NT2/D1 (cell line): ENCODE results near the gene DDX24.

Experiments used
- DNase-seq: peaks from one replicate; pipeline ENCODE4 v3.0.0-alpha.2; 2011; ENCODE audit warnings: low read depth, low spot score
- H3K27me3 ChIP-seq: 2 replicates; pipeline ENCODE4 v1.6.0; 2011; ENCODE audit warnings: mild to moderate bottlenecking; ENCODE audit not compliant: insufficient read length, insufficient read depth
- H3K36me3 ChIP-seq: 2 replicates; pipeline ENCODE4 v1.6.1; 2011; ENCODE audit warnings: mild to moderate bottlenecking, low read length, mixed read lengths; ENCODE audit not compliant: insufficient read depth, insufficient read length
- H3K4me1 ChIP-seq: 2 replicates; pipeline ENCODE4 v1.5.1; 2011; ENCODE audit not compliant: insufficient read depth, insufficient read length
- H3K4me3 ChIP-seq: 2 replicates; pipeline ENCODE4 v1.5.1; 2011; ENCODE audit warnings: low read depth; ENCODE audit not compliant: insufficient read length
- H3K9ac ChIP-seq: 2 replicates; pipeline ENCODE4 v1.6.0; 2011; ENCODE audit warnings: low read depth; ENCODE audit not compliant: insufficient read length
- H3K9me3 ChIP-seq: 2 replicates; pipeline ENCODE4 v1.5.1; 2011; ENCODE audit warnings: mild to moderate bottlenecking, low read length; ENCODE audit not compliant: insufficient read depth
- SUZ12 ChIP-seq: IDR thresholded peaks from 2 replicates; pipeline ENCODE4 v1.6.1; 2011; ENCODE audit not compliant: insufficient read length, insufficient read depth; ENCODE audit errors: extremely low read depth
- YY1 ChIP-seq: IDR thresholded peaks from 2 replicates; pipeline ENCODE4 v1.6.1; 2011; ENCODE audit not compliant: insufficient read length, insufficient read depth
- ZNF274 ChIP-seq: IDR thresholded peaks from 2 replicates; pipeline ENCODE4 v1.6.1; 2011; ENCODE audit warnings: mild to moderate bottlenecking, low read depth, low read length

Gene DDX24

DNA sequence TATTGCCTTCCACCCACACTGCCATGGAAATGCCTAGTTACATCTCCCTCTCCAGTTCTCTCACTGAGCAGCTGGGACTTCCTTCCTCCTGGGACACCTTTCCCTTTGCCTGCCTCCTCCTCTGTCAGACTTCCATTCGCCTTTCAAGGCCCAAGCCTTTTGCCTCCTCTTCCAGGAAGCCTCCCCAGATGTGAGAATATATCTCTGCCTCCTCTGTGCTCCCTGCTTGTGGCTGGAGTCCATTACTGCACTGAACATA lies 45.3 kb upstream of the DDX24 start:
- no peak for DNase-seq
- Histone ChIP-seq H3K36me3 (peaks cover 11% of the 10 kb centered on the region), H3K9ac (no peak overlapping the region), H3K9me3 (no peaks in the 10 kb centered on the region), H3K4me1 (peaks cover 2% of the 10 kb centered on the region), H3K4me3 (no peak overlapping the region), H3K27me3 (no peaks in the 10 kb centered on the region)
- TF ChIP-seq SUZ12, result no peak
- no peak for TF ChIP-seq YY1
- TF ChIP-seq ZNF274, result no peak

DNA sequence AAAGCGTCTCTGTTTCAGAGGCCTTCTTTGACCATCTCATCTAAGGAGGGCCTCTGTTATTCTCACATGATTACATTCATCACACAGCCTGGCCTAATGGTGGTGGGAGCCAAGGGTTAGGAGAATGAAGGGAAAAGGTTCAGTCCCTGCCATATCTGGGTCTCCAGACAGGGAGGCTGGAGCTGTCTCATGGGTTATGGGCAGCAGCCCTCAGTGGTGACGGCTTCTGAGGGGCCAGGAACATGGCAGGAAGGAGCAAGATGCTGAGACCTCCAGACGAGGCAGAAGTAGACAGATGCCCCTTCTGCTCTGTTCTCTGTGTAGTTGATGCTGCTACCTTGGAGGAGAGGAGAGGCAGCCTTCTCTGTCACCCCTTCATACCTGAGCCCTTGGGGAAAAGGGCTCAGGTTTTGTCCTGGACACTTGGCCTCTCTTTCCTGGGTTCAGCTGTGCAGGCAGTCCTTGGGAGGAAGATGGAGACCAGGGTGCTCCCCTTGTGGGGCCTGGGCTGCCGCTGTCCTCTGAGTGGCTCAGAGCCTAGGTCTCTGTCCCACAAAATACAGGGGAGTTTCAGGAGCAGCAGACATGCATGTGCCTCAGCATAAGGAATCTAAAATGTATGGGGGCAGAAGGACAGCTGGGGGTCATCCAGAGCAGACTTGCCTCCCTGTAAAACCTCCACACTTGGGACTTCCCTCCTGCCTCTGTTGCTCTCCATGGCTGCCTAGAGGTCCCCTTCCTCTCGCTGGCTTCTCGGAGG lies 44.8 kb upstream of the DDX24 start:
- Histone ChIP-seq H3K27me3 (no peaks in the 10 kb centered on the region), H3K9me3 (no peaks in the 10 kb centered on the region), H3K4me3 (no peak overlapping the region), H3K36me3 (peaks cover 11% of the 10 kb centered on the region), H3K9ac (no peak overlapping the region), H3K4me1 (peaks cover 2% of the 10 kb centered on the region)
- TF ChIP-seq ZNF274, result no peak
- TF ChIP-seq YY1, result no peak
- no peak for TF ChIP-seq SUZ12
- no peak for DNase-seq

DNA sequence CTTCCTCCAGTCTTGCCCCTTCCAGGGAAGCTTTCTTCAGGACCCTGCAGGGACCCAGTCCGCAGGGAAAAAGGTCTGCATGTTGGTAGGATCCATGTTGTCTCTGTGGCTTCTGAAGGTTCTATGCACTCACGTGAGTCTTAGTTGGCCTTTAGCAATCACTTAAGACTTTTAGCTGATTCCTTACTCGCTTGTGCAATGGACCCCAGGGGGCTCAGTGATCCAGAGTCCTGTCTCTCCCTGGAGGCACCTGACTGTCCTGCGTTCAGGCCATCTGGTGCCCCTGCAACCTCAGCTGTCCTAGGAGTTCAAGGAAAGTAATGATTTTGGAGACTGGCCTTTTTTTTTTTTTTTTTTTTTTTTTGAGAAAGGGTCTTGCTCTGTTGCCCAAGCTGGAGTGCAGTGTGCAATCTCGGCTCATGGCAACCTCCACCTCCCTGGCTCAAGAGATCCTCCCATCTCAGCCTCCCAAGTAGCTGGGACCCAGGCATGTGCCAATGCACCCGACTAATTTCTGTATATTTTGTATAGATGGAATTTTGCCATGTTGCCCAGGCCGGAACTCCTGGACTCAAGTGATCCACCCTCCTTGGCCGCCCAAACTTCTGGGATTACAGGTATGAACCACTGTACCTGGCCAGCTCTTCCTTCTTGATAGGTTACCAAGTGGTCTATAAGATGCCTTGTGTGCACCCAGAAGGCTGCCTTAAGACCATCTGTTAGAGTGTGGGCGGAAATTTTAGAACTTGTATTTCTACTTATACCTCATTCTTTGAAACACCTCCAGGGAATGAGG lies 43.8 kb upstream of the DDX24 start:
- TF ChIP-seq YY1 (no peak), SUZ12 (no peak), ZNF274 (no peak)

DNA sequence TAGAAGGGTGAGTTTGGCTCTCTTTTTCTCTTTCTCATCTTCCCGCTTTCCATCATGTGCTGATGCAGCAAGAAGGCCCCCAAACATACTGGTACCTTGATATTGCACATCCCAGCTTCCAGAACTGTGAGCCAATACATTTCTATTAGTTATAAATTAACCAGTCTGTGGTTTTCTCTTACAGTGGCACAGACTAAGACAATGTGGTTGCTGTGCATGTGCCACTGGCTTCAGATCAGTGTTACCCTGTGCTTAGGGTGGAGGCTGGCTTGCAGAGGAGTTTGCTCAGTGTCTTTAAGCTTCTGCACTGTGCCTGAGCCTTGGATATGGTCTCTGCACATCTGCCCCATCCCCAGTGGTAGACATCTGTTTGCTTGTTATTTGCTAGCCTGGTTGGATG lies 42.9 kb upstream of the DDX24 start:
- Histone ChIP-seq H3K9ac (no peak overlapping the region), H3K4me1 (peaks cover 2% of the 10 kb centered on the region), H3K36me3 (peaks cover 11% of the 10 kb centered on the region), H3K4me3 (no peak overlapping the region), H3K9me3 (peaks cover 3% of the 10 kb centered on the region; the same call in 1 of the 2 replicates), H3K27me3 (no peaks in the 10 kb centered on the region)
- TF ChIP-seq SUZ12, result no peak
- TF ChIP-seq ZNF274, result no peak
- TF ChIP-seq YY1, result no peak
- no peak for DNase-seq

More for the DNA sequence above, 43.8 kb upstream of the DDX24 start:
- peaks cover 2% of the 10 kb centered on the region for H3K4me1 ChIP-seq
- no peak overlapping the region for H3K9ac ChIP-seq
- H3K27me3 ChIP-seq, result no peaks in the 10 kb centered on the region
- H3K9me3 ChIP-seq, result peaks cover 3% of the 10 kb centered on the region; the same call in 1 of the 2 replicates
- H3K36me3 ChIP-seq, result peaks cover 11% of the 10 kb centered on the region
- H3K4me3 ChIP-seq, result no peak overlapping the region
- DNase-seq, result no peak

DNA sequence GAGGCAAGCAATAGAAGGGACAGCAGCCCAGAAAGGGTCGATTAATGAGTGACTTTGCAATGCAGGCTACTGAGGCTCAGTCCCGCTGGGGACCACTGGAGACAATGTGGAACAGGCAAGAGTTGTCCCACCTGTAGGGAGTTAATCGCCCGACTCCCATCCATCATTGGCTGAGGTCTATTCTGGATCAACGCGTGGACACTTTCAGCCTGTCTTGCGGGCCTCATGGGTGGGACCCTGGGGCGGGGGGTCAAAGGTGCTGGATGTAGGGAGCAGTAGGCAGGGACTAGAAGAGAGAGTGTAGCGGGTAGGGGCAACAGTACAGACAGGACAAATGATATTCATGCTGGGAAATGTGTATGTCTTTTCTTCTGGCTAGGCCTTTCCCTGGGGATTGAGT lies 42.3 kb upstream of the DDX24 start:
- DNase-seq, result no peak
- H3K9ac ChIP-seq, result no peak overlapping the region
- peaks cover 11% of the 10 kb centered on the region for H3K36me3 ChIP-seq
- H3K9me3 ChIP-seq, result peaks cover 3% of the 10 kb centered on the region; the same call in 1 of the 2 replicates
- TF ChIP-seq YY1 (no peak), ZNF274 (no peak), SUZ12 (no peak)
- H3K4me3 ChIP-seq, result no peak overlapping the region
- no peaks in the 10 kb centered on the region for H3K27me3 ChIP-seq
- no peaks in the 10 kb centered on the region for H3K4me1 ChIP-seq

DNA sequence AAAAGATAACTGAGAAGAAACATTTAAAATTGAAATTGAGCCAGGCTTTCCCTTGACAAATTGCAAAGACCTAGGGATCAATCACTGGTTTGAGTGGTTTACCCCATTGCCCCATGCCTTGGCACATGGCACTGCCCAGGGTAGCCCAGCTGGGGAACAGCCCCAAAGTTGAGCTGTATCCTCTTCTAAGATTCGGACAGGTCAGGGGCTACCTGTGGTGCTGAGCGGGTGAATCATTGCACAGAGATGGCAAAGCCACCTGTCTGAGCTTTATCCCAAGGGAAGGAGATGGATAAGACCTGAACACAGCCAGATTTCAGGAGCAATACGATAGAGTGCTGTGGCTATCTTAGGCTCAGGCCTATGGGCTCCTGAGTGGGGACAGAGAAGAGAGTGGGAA lies 41.4 kb upstream of the DDX24 start:
- Histone ChIP-seq H3K27me3 (no peaks in the 10 kb centered on the region), H3K4me3 (no peak overlapping the region), H3K36me3 (peaks cover 7% of the 10 kb centered on the region), H3K9ac (no peak overlapping the region), H3K4me1 (no peaks in the 10 kb centered on the region), H3K9me3 (peaks cover 3% of the 10 kb centered on the region; the same call in 1 of the 2 replicates)
- no peak for TF ChIP-seq YY1
- no peak for TF ChIP-seq SUZ12
- no peak for TF ChIP-seq ZNF274
- no peak for DNase-seq

DNA sequence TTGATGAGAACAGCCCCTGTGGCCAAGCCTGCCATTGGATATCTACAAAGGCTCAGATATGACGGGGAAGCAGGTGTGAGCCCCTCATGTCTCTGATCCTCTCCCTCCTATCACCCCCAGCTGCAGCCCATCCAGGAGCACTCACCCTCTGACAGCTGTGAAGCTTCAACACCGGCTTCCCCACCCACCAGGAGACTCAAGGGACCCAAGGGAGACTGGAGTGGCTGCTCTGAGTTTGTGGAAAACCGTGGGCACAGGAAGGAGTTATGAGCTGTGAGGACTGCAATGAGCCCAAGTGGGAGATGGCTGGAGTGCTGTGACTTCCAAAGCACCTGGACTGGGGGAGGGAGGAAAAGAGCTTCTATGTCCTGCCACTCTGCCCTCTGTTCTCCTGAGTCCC lies 40.5 kb upstream of the DDX24 start:
- Histone ChIP-seq H3K9ac (no peak overlapping the region), H3K4me3 (no peak overlapping the region), H3K36me3 (peaks cover 1% of the 10 kb centered on the region), H3K4me1 (no peaks in the 10 kb centered on the region), H3K27me3 (no peaks in the 10 kb centered on the region), H3K9me3 (peaks cover 3% of the 10 kb centered on the region; the same call in 1 of the 2 replicates)
- TF ChIP-seq ZNF274 (no peak), YY1 (no peak), SUZ12 (no peak)
- no peak for DNase-seq
